CD4-positive, alpha-beta T cell (primary cell): ENCODE data around the gene EHF. TPM values are rescaled to one million over a fixed set of nuclear protein-coding genes. Genes with fewer than 3 reads are reported as not detected.

ENCODE experiments used
- ATAC-seq: fragments of 200-7000 bp; cut with Tn5 transposase; one replicate; pipeline ENCODE4 v1.10.0; 2022; ENCODE audit warnings: mild to moderate bottlenecking; ENCODE audit not compliant: poor library complexity
- CTCF ChIA-PET: fragments of 350-600 bp; sonication (Branson Sonifier 250); formaldehyde crosslinking; loops from one replicate; lab custom pipeline; 2021; ENCODE audit warnings: antibody characterized with exemption, inconsistent platforms; lab: Charles Lee
- POLR2A ChIA-PET: fragments of 350-600 bp; sonication (Branson Sonifier 250); formaldehyde crosslinking; loops from one replicate; lab custom pipeline; 2021; ENCODE audit warnings: antibody characterized with exemption, inconsistent platforms; lab: Charles Lee
- DNase-seq, 14 experiments: peaks; one replicate each; pipeline ENCODE4 v3.0.0-alpha.2; 2013 to 2020; ENCODE audit warnings: mixed read lengths in 2 of 14
- H3K27ac ChIP-seq, 2 donors: one replicate each; pipeline versions ENCODE4 v1.5.1 to v1.7.0; 2013; ENCODE audit warnings: low read length in 2 of 2, low read depth in 1 of 2, mild to moderate bottlenecking in 1 of 2
- H3K27me3 ChIP-seq, 2 experiments: 1 replicate in 1 of 2; 2 replicates in 1 of 2; pipeline versions ENCODE4 v1.6.1 to v1.7.0; 2013; ENCODE audit warnings: low read length in 2 of 2, control low read depth in 1 of 2, mild to moderate bottlenecking in 1 of 2, moderate library complexity in 1 of 2; ENCODE audit not compliant: insufficient read depth in 2 of 2, control insufficient read depth in 1 of 2
- H3K36me3 ChIP-seq: one replicate; pipeline ENCODE4 v1.6.1; 2013; ENCODE audit warnings: low read length, control low read depth; ENCODE audit not compliant: insufficient read depth
- H3K4me1 ChIP-seq: one replicate; pipeline ENCODE4 v1.6.1; 2013; ENCODE audit warnings: low read length, control low read depth; ENCODE audit not compliant: insufficient read depth
- H3K4me3 ChIP-seq: one replicate; pipeline ENCODE4 v1.5.1; 2013; ENCODE audit warnings: mild to moderate bottlenecking, low read length, moderate library complexity
- H3K9me3 ChIP-seq, 2 experiments: 1 replicate in 1 of 2; 2 replicates in 1 of 2; pipeline versions ENCODE4 v1.6.1 to v1.7.0; 2013; ENCODE audit warnings: low read length in 2 of 2, mild to moderate bottlenecking in 2 of 2, control low read depth in 1 of 2, moderate library complexity in 1 of 2; ENCODE audit not compliant: control insufficient read depth in 1 of 2, insufficient read depth in 1 of 2
- H3K27ac Mint-ChIP-seq: one replicate; pipeline ENCODE4 v1.8.0; 2020; ENCODE audit warnings: mixed read lengths
- H3K27me3 Mint-ChIP-seq: one replicate; pipeline ENCODE4 v1.8.0; 2021; ENCODE audit warnings: mixed read lengths
- H3K36me3 Mint-ChIP-seq: one replicate; pipeline ENCODE4 v1.8.0; 2021; ENCODE audit warnings: low read depth, mixed read lengths
- H3K4me1 Mint-ChIP-seq: one replicate; pipeline ENCODE4 v1.8.0; 2021; ENCODE audit warnings: low read depth, mixed read lengths
- H3K4me3 Mint-ChIP-seq: one replicate; pipeline ENCODE4 v1.8.0; 2020; ENCODE audit warnings: mild to moderate bottlenecking, mixed read lengths
- H3K9me3 Mint-ChIP-seq: one replicate; pipeline ENCODE4 v1.8.0; 2020; ENCODE audit warnings: mixed read lengths
- intact Hi-C, 2 experiments: fragments of 100-400 bp; cut with DNase I in 1 of 2; cut with micrococcal nuclease in 1 of 2; formaldehyde crosslinking; loops; one replicate each; pipeline versions ENCODE4 v1.15.1 to v1.9.0; 2023 to 2025; cut with DNase I, micrococcal nuclease
- total RNA-seq, 174 experiments: library from RNA in 2 of 174; stranded (reverse) in 2 of 174; gene quantifications; one replicate each; pipeline ENCODE4 v1.2.3 and lab custom pipeline; 2021 to 2026
- TF ChIP-seq, protein P1 (sequence below): fragments of 200-600 bp; IDR thresholded peaks from one replicate; pipeline ENCODE4 v1.8.0; 2022; ENCODE audit warnings: antibody characterized with exemption, mild to moderate bottlenecking

EHF gene
- total RNA-seq, 2 experiments from 2014 or later, result not detected

DNA sequence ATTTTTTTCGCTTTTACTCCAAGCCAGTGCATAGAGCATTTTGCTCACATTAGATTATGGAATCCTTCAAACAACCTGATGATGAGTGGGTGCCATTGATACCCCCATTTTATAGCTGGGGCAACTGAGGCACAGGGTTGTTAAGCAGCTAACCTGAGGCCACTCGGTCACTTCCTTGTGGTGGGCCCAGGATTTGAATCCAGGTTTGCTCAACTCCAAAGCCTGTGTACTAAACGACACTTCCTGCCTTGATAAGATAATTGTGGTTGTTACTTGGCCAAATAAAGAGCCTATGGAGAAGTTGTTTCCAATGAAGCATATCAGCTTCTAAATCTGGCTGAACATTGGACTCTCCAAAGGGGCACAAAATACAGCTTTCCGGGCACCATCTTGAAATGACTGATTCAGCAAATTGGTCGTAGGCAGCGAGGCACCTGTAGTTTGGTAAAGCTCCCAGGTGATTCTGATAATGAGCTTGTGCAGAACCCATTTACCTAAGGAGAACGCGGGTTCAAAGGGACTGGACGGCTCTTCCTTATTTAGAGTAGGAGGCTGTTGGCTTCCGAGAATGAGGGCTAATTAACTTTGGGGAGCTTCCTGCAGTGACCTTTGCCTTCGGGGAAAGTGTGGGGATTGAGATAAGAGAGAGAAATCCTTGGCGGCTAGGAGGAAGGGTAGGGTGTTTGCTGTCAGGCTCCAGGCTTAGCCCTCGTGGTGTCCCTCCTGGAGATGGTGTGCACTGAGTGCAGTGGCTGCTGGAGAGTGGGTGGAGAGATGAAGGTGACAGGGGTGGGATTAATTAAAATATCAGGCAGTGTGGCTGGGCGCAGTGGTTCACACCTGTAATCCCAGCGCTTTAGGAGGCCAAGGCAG lies 17.5 kb upstream of the EHF start:
- ChIA-PET POLR2A (no interaction called here), CTCF (no interaction called here)
- Histone ChIP-seq H3K36me3 (no peaks in the 10 kb centered on the region), H3K27me3 (no peaks in the 10 kb centered on the region), H3K4me3 (no peak overlapping the region), H3K9me3 (no peaks in the 10 kb centered on the region), H3K4me1 (no peaks in the 10 kb centered on the region), H3K27ac (no peak overlapping the region)
- H3K4me1 Mint-ChIP-seq, result peaks cover 8% of the 10 kb centered on the region
- no peak overlapping the region for H3K4me3 Mint-ChIP-seq
- H3K36me3 Mint-ChIP-seq, result no peaks in the 10 kb centered on the region
- H3K27me3 Mint-ChIP-seq, result no peaks in the 10 kb centered on the region
- DNase-seq, result no peak
- TF ChIP-seq, protein P1, sequence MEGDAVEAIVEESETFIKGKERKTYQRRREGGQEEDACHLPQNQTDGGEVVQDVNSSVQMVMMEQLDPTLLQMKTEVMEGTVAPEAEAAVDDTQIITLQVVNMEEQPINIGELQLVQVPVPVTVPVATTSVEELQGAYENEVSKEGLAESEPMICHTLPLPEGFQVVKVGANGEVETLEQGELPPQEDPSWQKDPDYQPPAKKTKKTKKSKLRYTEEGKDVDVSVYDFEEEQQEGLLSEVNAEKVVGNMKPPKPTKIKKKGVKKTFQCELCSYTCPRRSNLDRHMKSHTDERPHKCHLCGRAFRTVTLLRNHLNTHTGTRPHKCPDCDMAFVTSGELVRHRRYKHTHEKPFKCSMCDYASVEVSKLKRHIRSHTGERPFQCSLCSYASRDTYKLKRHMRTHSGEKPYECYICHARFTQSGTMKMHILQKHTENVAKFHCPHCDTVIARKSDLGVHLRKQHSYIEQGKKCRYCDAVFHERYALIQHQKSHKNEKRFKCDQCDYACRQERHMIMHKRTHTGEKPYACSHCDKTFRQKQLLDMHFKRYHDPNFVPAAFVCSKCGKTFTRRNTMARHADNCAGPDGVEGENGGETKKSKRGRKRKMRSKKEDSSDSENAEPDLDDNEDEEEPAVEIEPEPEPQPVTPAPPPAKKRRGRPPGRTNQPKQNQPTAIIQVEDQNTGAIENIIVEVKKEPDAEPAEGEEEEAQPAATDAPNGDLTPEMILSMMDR, result no peak
- intact Hi-C loops, result no loop called here
- no peak overlapping the region for H3K27ac Mint-ChIP-seq
- no peak for ATAC-seq
- H3K9me3 Mint-ChIP-seq, result no peaks in the 10 kb centered on the region

DNA sequence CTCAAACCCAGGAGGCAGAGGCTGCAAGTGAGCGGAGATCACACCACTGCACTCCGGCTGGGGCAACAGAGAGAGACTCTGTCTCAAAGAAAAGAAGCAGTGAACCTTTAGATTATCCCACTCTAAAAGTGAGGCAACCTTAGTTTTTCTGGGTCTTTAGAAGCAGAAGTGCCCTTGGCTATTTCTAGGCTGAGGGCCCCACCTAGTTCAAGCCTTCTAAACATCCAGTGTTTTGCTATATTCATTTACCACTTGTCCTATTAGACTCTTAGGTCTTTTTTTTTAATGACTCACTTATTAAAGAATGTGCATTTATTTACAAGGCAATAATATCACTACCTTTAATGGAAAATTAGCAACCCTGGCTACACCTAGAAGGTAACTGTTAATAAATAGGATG lies 16.7 kb upstream of the EHF start:
- DNase-seq, result no peak
- no peaks in the 10 kb centered on the region for H3K9me3 ChIP-seq
- no peak overlapping the region for H3K4me3 ChIP-seq
- no peak overlapping the region for H3K27ac ChIP-seq
- H3K4me1 ChIP-seq, result no peaks in the 10 kb centered on the region
- Mint-ChIP-seq H3K27ac (no peak overlapping the region), H3K36me3 (no peaks in the 10 kb centered on the region), H3K27me3 (no peaks in the 10 kb centered on the region), H3K9me3 (no peaks in the 10 kb centered on the region), H3K4me3 (no peak overlapping the region), H3K4me1 (peaks cover 8% of the 10 kb centered on the region)
- intact Hi-C loops, result no loop called here
- no peak for ATAC-seq
- POLR2A ChIA-PET, result no interaction called here
- TF ChIP-seq, protein P1, result no peak
- no peaks in the 10 kb centered on the region for H3K36me3 ChIP-seq
- H3K27me3 ChIP-seq, result no peaks in the 10 kb centered on the region
- CTCF ChIA-PET, result no interaction called here

GRCh38 chr11:34604911-34605310 lies 16.0 kb upstream of the EHF start:
- no peaks in the 10 kb centered on the region for H3K36me3 ChIP-seq
- Mint-ChIP-seq H3K4me3 (no peak overlapping the region), H3K27me3 (no peaks in the 10 kb centered on the region), H3K27ac (no peak overlapping the region), H3K36me3 (no peaks in the 10 kb centered on the region), H3K9me3 (no peaks in the 10 kb centered on the region), H3K4me1 (peaks cover under 1% of the 10 kb centered on the region)
- H3K27ac ChIP-seq, result no peak overlapping the region
- ATAC-seq (no peak), DNase-seq (no peak)
- CTCF ChIA-PET, result no interaction called here
- H3K4me1 ChIP-seq, result no peaks in the 10 kb centered on the region
- H3K9me3 ChIP-seq, result no peaks in the 10 kb centered on the region
- H3K27me3 ChIP-seq, result no peaks in the 10 kb centered on the region
- POLR2A ChIA-PET, result no interaction called here
- no peak overlapping the region for H3K4me3 ChIP-seq
- intact Hi-C loops, result no loop called here
- TF ChIP-seq, protein P1, result no peak
